Lung (tissue), 12 donors: Measurements from ENCODE around the gene BRD3OS. TPM values are rescaled to one million over a fixed set of nuclear protein-coding genes. Genes with fewer than 3 reads are reported as not detected.

Experiments
- ATAC-seq: fragments of 200-7000 bp; cut with Tn5 transposase; one replicate; pipeline ENCODE4 v1.9.1; 2020; ENCODE audit warnings: moderate number of reproducible peaks; ENCODE audit not compliant: insufficient read depth, low FRiP score
- DNase-seq, 3 donors: peaks; one replicate each; pipeline ENCODE4 v3.0.0-alpha.2; 2013 to 2017
- H3K27ac ChIP-seq, 2 donors: one replicate each; pipeline ENCODE4 v1.5.1; 2013; ENCODE audit warnings: mild to moderate bottlenecking in 2 of 2, moderate library complexity in 2 of 2, control low read depth in 1 of 2, inconsistent platforms in 1 of 2, low read depth in 1 of 2, low read length in 1 of 2
- H3K27me3 ChIP-seq, 3 donors: one replicate each; pipeline ENCODE4 v1.5.1; 2013; ENCODE audit warnings: low read length in 2 of 3; ENCODE audit not compliant: control insufficient read depth in 3 of 3, insufficient read depth in 3 of 3
- H3K36me3 ChIP-seq, 4 donors: one replicate each; pipeline ENCODE4 v1.5.1; 2013; ENCODE audit warnings: low read length in 4 of 4, mild to moderate bottlenecking in 1 of 4, moderate library complexity in 1 of 4; ENCODE audit not compliant: control insufficient read depth in 4 of 4, insufficient read depth in 4 of 4
- H3K4me1 ChIP-seq, 5 donors: one replicate each; pipeline ENCODE4 v1.5.1; 2013; ENCODE audit warnings: low read length in 5 of 5, mild to moderate bottlenecking in 2 of 5, moderate library complexity in 1 of 5; ENCODE audit not compliant: control insufficient read depth in 5 of 5, insufficient read depth in 5 of 5
- H3K4me3 ChIP-seq: one replicate; pipeline ENCODE4 v1.5.1; 2013; ENCODE audit warnings: mild to moderate bottlenecking, control low read depth, moderate library complexity
- H3K9ac ChIP-seq, 2 donors: one replicate each; pipeline ENCODE4 v1.5.1; 2013; ENCODE audit warnings: low read length in 2 of 2, control low read depth in 1 of 2; ENCODE audit not compliant: insufficient read depth in 1 of 2
- H3K9me3 ChIP-seq, 4 donors: one replicate each; pipeline ENCODE4 v1.5.1; 2013; ENCODE audit warnings: low read length in 3 of 4, mild to moderate bottlenecking in 1 of 4, moderate library complexity in 1 of 4; ENCODE audit not compliant: control insufficient read depth in 4 of 4, insufficient read depth in 3 of 4
- CTCF ChIP-seq: IDR thresholded peaks from 2 replicates; pipeline ENCODE4 v1.5.1; 2012; ENCODE audit warnings: mild to moderate bottlenecking; ENCODE audit errors: control extremely low read depth, extremely low read depth
- WGBS, 2 donors: extraction: QIAGEN DNeasy Blood & Tissue Kit; methylation state at CpG; one replicate each; pipeline ENCODE4 v1.1.7; 2013; 5-methylcytosine and 5-hydroxymethylcytosine counted together
- polyA plus RNA-seq, 2 donors: library from polyadenylated mRNA; stranded (reverse); fragments of 200-250 nt; gene quantifications; one replicate each; pipeline ENCODE4 v1.2.1, GENCODE V29; 2013
- total RNA-seq, 2 donors: library from RNA; depleted of rRNA in 1 of 2; stranded (reverse); fragments of >200 nt in 1 of 2; gene quantifications; one replicate each; pipeline ENCODE4 v1.2.1, GENCODE V29; 2014 to 2021
- donor health status: control.
- donor health status: control.
- donor health status: Bipolar disorder and iron deficiency.
- donor health status: healthy.
- donor health status: DM: yes; HTN: yes; CAD: no.

BRD3OS gene
- total and polyA plus RNA-seq, 4 donors, result 7.1 to 20.7 (median 14.9) TPM

- WGBS, 2 donors, result 0 to 39% methylated on average over 1 of the region's 1 CpG
- Histone ChIP-seq H3K4me3 (no peak overlapping the region), H3K9ac (no peak overlapping the region), H3K4me1 (no peaks in the 10 kb centered on the region), H3K9me3 (peaks cover 0 to 10% (median 4%) of the 10 kb centered on the region in 4 donors), H3K27me3 (no peaks in the 10 kb centered on the region), H3K27ac (no peak overlapping the region), H3K36me3 (no peaks in the 10 kb centered on the region)
- no peak for TF ChIP-seq CTCF
- ATAC-seq, result no peak
- DNase-seq, result no peak
These were observed 51.4 kb downstream of the BRD3OS start for GRCh38 chr9:134076644-134077043.

Other genes with a start within 250 kb of the BRD3OS start
- gene VAV2, start 33.2 kb upstream of the BRD3OS start, total RNA-seq, result 10 to 100 TPM; 19.3 to 28.2 TPM
- gene VAV2, start 33.2 kb upstream of the BRD3OS start, polyA plus RNA-seq, result 10 to 100 TPM; 13.0 to 13.2 TPM
- gene BRD3, start 42.5 kb downstream of the BRD3OS start, total RNA-seq, result 10 to 100 TPM; 33.6 to 38.5 TPM
- gene BRD3, start 42.5 kb downstream of the BRD3OS start, polyA plus RNA-seq, result 10 to 100 TPM in 1 of 2 donors, 1 to 10 TPM in 1; 9.1 to 10.1 TPM
- gene WDR5, start 110.6 kb downstream of the BRD3OS start, total RNA-seq, result 10 to 100 TPM; 15.7 to 27.3 TPM
- 10 to 100 TPM; 19.7 to 23.6 TPM for gene WDR5, start 110.6 kb downstream of the BRD3OS start, polyA plus RNA-seq
- 10 to 100 TPM in 1 of 2 donors, not detected in 1; 95.6 TPM for gene RNU6ATAC, start 139.1 kb downstream of the BRD3OS start, total RNA-seq
- not detected for gene RNU6ATAC, start 139.1 kb downstream of the BRD3OS start, polyA plus RNA-seq